ENCODE data around the gene PDE10A.

- TF ChIP-seq CTCF (IDR thresholded peaks at IDR 0.05) (no peak), EP300 (IDR thresholded peaks at IDR 0.05) (no peak), POLR2AphosphoS5 (IDR thresholded peaks at IDR 0.05) (no peak)
Observed at GRCh38 chr6:165580136-165580535, 82.9 kb downstream of the PDE10A start.

Data from sigmoid colon (tissue), 4 donors.